HL-60 (cell line): ENCODE measurements around the gene SLC27A1.

Experiments
- TF ChIP-seq, protein P1 (sequence below): IDR thresholded peaks from one replicate; pipeline ENCODE4 v1.5.1; 2011; ENCODE audit warnings: low read length, control low read depth, inconsistent platforms; ENCODE audit not compliant: insufficient read depth
- TF ChIP-seq, protein P2 (sequence below): IDR thresholded peaks from 2 replicates; pipeline ENCODE4 v1.6.1; 2012; ENCODE audit warnings: low read depth; ENCODE audit not compliant: insufficient replicate concordance

DNA sequence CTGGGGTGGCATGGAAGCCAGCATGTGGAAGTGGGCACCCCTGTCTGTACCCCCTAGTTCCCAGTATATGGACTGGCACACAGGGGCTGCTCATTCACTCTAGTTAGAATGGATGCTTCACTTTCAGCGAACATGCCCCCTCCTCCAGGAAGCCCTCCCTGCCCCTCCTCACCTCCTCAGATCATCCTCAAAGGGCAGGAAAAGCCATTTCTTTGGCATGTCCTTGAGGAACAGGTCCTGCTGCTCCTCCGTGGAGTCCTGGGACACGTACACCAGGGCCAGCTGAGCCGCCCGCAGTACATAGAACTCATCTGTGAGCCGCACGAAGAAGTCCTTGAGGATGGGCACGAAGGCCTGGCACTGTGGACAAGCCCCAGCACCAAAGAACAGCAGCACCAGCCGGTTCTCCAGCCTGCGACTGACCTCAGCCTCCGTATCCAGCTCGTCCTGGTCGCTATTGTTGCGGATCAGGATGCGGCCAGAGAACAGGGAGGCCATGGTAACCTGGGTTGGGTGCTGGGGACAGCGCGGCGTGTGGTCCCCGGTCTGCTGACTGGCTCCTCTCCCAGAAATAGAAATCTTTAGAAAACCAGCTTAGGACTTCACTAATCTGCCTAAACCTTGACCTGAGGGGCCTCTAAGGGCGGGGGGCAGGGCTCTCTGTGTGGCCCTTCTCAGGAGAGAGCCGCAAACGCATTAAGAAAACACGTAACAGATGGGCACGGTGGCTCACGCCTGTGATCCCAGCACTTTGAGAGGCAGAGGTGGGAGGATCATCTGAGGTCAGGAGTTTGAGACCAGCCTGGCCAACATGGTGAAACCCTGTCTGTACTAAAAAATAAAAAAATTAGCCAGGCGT lies 9.7 kb upstream of the SLC27A1 start, which contains the start of gene NXNL1:
- TF ChIP-seq, protein P1, sequence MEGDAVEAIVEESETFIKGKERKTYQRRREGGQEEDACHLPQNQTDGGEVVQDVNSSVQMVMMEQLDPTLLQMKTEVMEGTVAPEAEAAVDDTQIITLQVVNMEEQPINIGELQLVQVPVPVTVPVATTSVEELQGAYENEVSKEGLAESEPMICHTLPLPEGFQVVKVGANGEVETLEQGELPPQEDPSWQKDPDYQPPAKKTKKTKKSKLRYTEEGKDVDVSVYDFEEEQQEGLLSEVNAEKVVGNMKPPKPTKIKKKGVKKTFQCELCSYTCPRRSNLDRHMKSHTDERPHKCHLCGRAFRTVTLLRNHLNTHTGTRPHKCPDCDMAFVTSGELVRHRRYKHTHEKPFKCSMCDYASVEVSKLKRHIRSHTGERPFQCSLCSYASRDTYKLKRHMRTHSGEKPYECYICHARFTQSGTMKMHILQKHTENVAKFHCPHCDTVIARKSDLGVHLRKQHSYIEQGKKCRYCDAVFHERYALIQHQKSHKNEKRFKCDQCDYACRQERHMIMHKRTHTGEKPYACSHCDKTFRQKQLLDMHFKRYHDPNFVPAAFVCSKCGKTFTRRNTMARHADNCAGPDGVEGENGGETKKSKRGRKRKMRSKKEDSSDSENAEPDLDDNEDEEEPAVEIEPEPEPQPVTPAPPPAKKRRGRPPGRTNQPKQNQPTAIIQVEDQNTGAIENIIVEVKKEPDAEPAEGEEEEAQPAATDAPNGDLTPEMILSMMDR = no peak
- TF ChIP-seq, protein P2, sequence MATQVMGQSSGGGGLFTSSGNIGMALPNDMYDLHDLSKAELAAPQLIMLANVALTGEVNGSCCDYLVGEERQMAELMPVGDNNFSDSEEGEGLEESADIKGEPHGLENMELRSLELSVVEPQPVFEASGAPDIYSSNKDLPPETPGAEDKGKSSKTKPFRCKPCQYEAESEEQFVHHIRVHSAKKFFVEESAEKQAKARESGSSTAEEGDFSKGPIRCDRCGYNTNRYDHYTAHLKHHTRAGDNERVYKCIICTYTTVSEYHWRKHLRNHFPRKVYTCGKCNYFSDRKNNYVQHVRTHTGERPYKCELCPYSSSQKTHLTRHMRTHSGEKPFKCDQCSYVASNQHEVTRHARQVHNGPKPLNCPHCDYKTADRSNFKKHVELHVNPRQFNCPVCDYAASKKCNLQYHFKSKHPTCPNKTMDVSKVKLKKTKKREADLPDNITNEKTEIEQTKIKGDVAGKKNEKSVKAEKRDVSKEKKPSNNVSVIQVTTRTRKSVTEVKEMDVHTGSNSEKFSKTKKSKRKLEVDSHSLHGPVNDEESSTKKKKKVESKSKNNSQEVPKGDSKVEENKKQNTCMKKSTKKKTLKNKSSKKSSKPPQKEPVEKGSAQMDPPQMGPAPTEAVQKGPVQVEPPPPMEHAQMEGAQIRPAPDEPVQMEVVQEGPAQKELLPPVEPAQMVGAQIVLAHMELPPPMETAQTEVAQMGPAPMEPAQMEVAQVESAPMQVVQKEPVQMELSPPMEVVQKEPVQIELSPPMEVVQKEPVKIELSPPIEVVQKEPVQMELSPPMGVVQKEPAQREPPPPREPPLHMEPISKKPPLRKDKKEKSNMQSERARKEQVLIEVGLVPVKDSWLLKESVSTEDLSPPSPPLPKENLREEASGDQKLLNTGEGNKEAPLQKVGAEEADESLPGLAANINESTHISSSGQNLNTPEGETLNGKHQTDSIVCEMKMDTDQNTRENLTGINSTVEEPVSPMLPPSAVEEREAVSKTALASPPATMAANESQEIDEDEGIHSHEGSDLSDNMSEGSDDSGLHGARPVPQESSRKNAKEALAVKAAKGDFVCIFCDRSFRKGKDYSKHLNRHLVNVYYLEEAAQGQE = no peak
